GM12878 (cell line): ENCODE measurements around the gene CYYR1. TPM values are rescaled to one million over a fixed set of nuclear protein-coding genes. Genes with fewer than 3 reads are reported as not detected.

Source experiments
- ATAC-seq: fragments of 200-7000 bp; cut with Tn5 transposase; 3 replicates; pipeline ENCODE4 v1.9.1; 2020; ENCODE audit warnings: mild to moderate bottlenecking, moderate library complexity
- BruUV-seq: library from RNA; stranded (reverse); fragments of 400-500 nt; replicated peaks from 2 replicates; lab custom pipeline; 2021; lab: Mats Ljungman, UMichigan
- CTCF ChIA-PET: fragments of 300-600 bp; sonication (Branson Sonifier 250); formaldehyde crosslinking; extraction: SDS; loops from one replicate; lab custom pipeline; 2021; ENCODE audit warnings: inconsistent platforms; lab: Yijun Ruan, JAX
- POLR2A ChIA-PET: fragments of 350-600 bp; formaldehyde crosslinking; extraction: SDS; loops from one replicate; lab custom pipeline; 2021; ENCODE audit warnings: inconsistent platforms; lab: Charles Lee
- RAD21 ChIA-PET: fragments of 300-600 bp; sonication (Branson Sonifier 250); formaldehyde crosslinking; loops from one replicate; lab custom pipeline; 2023; ENCODE audit warnings: antibody characterized with exemption; ENCODE audit not compliant: unreplicated experiment; lab: Charles Lee
- SMC1A ChIA-PET: fragments of 300-600 bp; sonication (Branson Sonifier 250); formaldehyde crosslinking; loops from one replicate; lab custom pipeline; 2023; ENCODE audit not compliant: unreplicated experiment, uncharacterized antibody; lab: Charles Lee
- DNase-seq: peaks from one replicate; pipeline ENCODE4 v3.0.0-alpha.2; 2011; ENCODE audit warnings: low read depth, low spot score
- FAIRE-seq: peaks from 3 replicates; lab custom pipeline; 2011; peaks lifted over from hg19 to GRCh38; lab: Jason Lieb, UNC
- H2AFZ ChIP-seq: 2 replicates; pipeline ENCODE4 v1.6.0; 2011; ENCODE audit warnings: low read depth, low read length, control low read depth; ENCODE audit not compliant: control insufficient read depth
- H3K27ac ChIP-seq: 2 replicates; pipeline ENCODE4 v1.5.1; 2011; ENCODE audit warnings: control low read depth; ENCODE audit not compliant: control insufficient read depth, insufficient read depth
- H3K27me3 ChIP-seq, 2 experiments: replicated peaks in 1 of 2; 2 replicates each; pipeline versions ENCODE4 v1.6.0 to v1.6.1; 2011; ENCODE audit warnings: low read length in 1 of 2; ENCODE audit not compliant: control insufficient read depth in 2 of 2, insufficient read depth in 2 of 2
- H3K36me3 ChIP-seq, 2 experiments: 2 replicates each; pipeline ENCODE4 v1.5.1; 2011; ENCODE audit warnings: low read length in 1 of 2; ENCODE audit not compliant: control insufficient read depth in 2 of 2, insufficient read depth in 2 of 2
- H3K4me1 ChIP-seq: 2 replicates; pipeline ENCODE4 v1.6.1; 2011; ENCODE audit warnings: mild to moderate bottlenecking, low read length, moderate library complexity, mixed read lengths; ENCODE audit not compliant: control insufficient read depth, insufficient read depth
- H3K4me2 ChIP-seq: 2 replicates; pipeline ENCODE4 v1.6.0; 2011; ENCODE audit warnings: control low read depth; ENCODE audit not compliant: control insufficient read depth, insufficient read depth
- H3K4me3 ChIP-seq: fragments of 200-600 bp; sonication (generic); 2 replicates; pipeline ENCODE4 v1.5.1; 2016
- H3K79me2 ChIP-seq: 2 replicates; pipeline ENCODE4 v1.6.0; 2011; ENCODE audit warnings: low read length; ENCODE audit not compliant: control insufficient read depth, insufficient read depth
- H3K9ac ChIP-seq: 2 replicates; pipeline ENCODE4 v1.8.0; 2011; ENCODE audit warnings: low read length, control low read depth, mixed read lengths; ENCODE audit not compliant: control insufficient read depth, insufficient read depth
- H3K9me3 ChIP-seq: replicated peaks from 3 replicates; pipeline ENCODE4 v1.5.1; 2011; ENCODE audit warnings: mild to moderate bottlenecking, low read length; ENCODE audit not compliant: control insufficient read depth, insufficient read depth
- H4K20me1 ChIP-seq: 2 replicates; pipeline ENCODE4 v1.6.0; 2011; ENCODE audit not compliant: control insufficient read depth, insufficient read depth
- BRCA1 ChIP-seq: IDR thresholded peaks from 2 replicates; pipeline ENCODE4 v1.6.1; 2011; ENCODE audit warnings: low read depth, low read length, improper control_type of control experiment
- ELK1 ChIP-seq: IDR thresholded peaks from 2 replicates; pipeline ENCODE4 v1.6.1; 2012; ENCODE audit warnings: low read depth, low read length, improper control_type of control experiment
- EP300 ChIP-seq, 2 experiments: fragments of 150-350 bp in 1 of 2; IDR thresholded peaks; 2 replicates each; pipeline ENCODE4 v1.6.1; 2011 to 2012; ENCODE audit warnings: low read depth in 2 of 2, low read length in 2 of 2, borderline replicate concordance in 1 of 2, improper control_type of control experiment in 1 of 2, inconsistent platforms in 1 of 2; ENCODE audit not compliant: control insufficient read depth in 1 of 2
- FOXK2 ChIP-seq: fragments of 450-650 bp; IDR thresholded peaks from 2 replicates; pipeline ENCODE4 v1.6.1; 2017; ENCODE audit warnings: mild to moderate bottlenecking, moderate library complexity
- HCFC1 ChIP-seq: fragments of 150-350 bp; IDR thresholded peaks from 2 replicates; pipeline ENCODE4 v1.6.1; 2014; ENCODE audit warnings: low read length
- HSF1 ChIP-seq: fragments of 150-350 bp; IDR thresholded peaks from 2 replicates; pipeline ENCODE4 v1.6.1; 2014; ENCODE audit warnings: mild to moderate bottlenecking, low read depth, low read length
- IRF4 ChIP-seq: IDR thresholded peaks from 2 replicates; pipeline ENCODE4 v1.6.1; 2011; ENCODE audit warnings: low read depth, low read length
- MEF2A ChIP-seq: IDR thresholded peaks from 2 replicates; pipeline ENCODE4 v1.6.1; 2011; ENCODE audit warnings: low read depth, mild to moderate bottlenecking, low read length, moderate library complexity; ENCODE audit not compliant: insufficient read depth
- MTA3 ChIP-seq: IDR thresholded peaks from 2 replicates; pipeline ENCODE4 v1.6.1; 2012; ENCODE audit warnings: low read length, inconsistent platforms, borderline replicate concordance
- NFYA ChIP-seq: IDR thresholded peaks from 2 replicates; pipeline ENCODE4 v1.6.1; 2011; ENCODE audit warnings: low read depth, mild to moderate bottlenecking, low read length, improper control_type of control experiment, borderline replicate concordance
- NKRF ChIP-seq: fragments of 450-650 bp; conservative IDR thresholded peaks from 2 replicates; pipeline ENCODE4 v1.6.1; 2017; ENCODE audit warnings: mild to moderate bottlenecking, moderate library complexity
- NR2C1 ChIP-seq: fragments of 450-650 bp; IDR thresholded peaks from 2 replicates; pipeline ENCODE4 v1.6.1; 2017; ENCODE audit warnings: antibody characterized with exemption, mild to moderate bottlenecking, moderate library complexity
- PAX8 ChIP-seq: fragments of 450-650 bp; IDR thresholded peaks from 2 replicates; pipeline ENCODE4 v1.6.1; 2017; ENCODE audit warnings: mild to moderate bottlenecking, moderate library complexity
- POLR2A ChIP-seq: IDR thresholded peaks from 2 replicates; pipeline ENCODE4 v1.6.1; 2011; ENCODE audit warnings: low read depth, mild to moderate bottlenecking, low read length
- RAD51 ChIP-seq: fragments of 450-650 bp; IDR thresholded peaks from 2 replicates; pipeline ENCODE4 v1.6.1; 2016; ENCODE audit warnings: moderate library complexity, mild to moderate bottlenecking, inconsistent platforms
- RBBP5 ChIP-seq: fragments of 200-600 bp; sonication (generic); conservative IDR thresholded peaks from 2 replicates; pipeline ENCODE4 v1.6.1; 2016
- RCOR1 ChIP-seq: conservative IDR thresholded peaks from 2 replicates; pipeline ENCODE4 v1.6.1; 2012; ENCODE audit warnings: low read depth, low read length, improper control_type of control experiment
- SMAD1 ChIP-seq: fragments of 450-650 bp; IDR thresholded peaks from 2 replicates; pipeline ENCODE4 v1.6.1; 2018; ENCODE audit warnings: mild to moderate bottlenecking, low read depth; ENCODE audit not compliant: partially characterized antibody
- SMC3 ChIP-seq: IDR thresholded peaks from 2 replicates; pipeline ENCODE4 v1.6.1; 2011; ENCODE audit warnings: low read length, improper control_type of control experiment, borderline replicate concordance
- SRF ChIP-seq, 2 experiments: IDR thresholded peaks; 2 replicates each; pipeline ENCODE4 v1.6.1; 2011; ENCODE audit warnings: low read depth in 2 of 2, low read length in 2 of 2, mild to moderate bottlenecking in 1 of 2, moderate library complexity in 1 of 2
- TCF7 ChIP-seq: IDR thresholded peaks from 2 replicates; pipeline ENCODE4 v1.6.1; 2014; ENCODE audit warnings: antibody characterized with exemption, borderline replicate concordance
- USF2 ChIP-seq: IDR thresholded peaks from 2 replicates; pipeline ENCODE4 v1.6.1; 2011; ENCODE audit warnings: low read depth, low read length, improper control_type of control experiment, borderline replicate concordance
- WGBS: methylation state at CpG from one replicate; pipeline ENCODE4 v1.1.6; 2016; ENCODE audit warnings: low lambda C conversion rate; ENCODE audit not compliant: insufficient replicate concordance, insufficient coverage; ENCODE audit errors: missing lambda C conversion rate; 5-methylcytosine and 5-hydroxymethylcytosine counted together
- in situ Hi-C: fragments of 300-500 bp; cut with MboI; formaldehyde crosslinking; loops from 9 replicates; pipeline ENCODE4 v1.14.3; 2018; ENCODE audit warnings: mixed read lengths
- intact Hi-C: fragments of 100-400 bp; cut with micrococcal nuclease; formaldehyde crosslinking; loops from one replicate; pipeline ENCODE4 v1.14.2; 2022; ENCODE audit not compliant: unreplicated experiment
- polyA plus RNA-seq, 11 experiments: library from polyadenylated mRNA; depleted of rRNA in 4 of 11; unstranded in 6 of 11; stranded (reverse) in 5 of 11; fragments of >200 nt; fragmentation: Nextera tagmentation in 4 of 11; fragmentation: Illumina TruSeq in 1 of 11; extraction: Ambion mirVana in 4 of 11; extraction: Trizol in 1 of 11; gene quantifications; 1 replicate in 1 of 11; 2 replicates in 10 of 11; pipeline versions ENCODE4 v1.2.1 to v1.2.3, GENCODE V29; 2011 to 2016; ENCODE audit warnings: inconsistent platforms in 2 of 11, missing spikeins in 2 of 11, low read depth in 1 of 11
- total RNA-seq, 4 experiments: library from RNA; depleted of rRNA in 3 of 4; stranded (reverse); fragments of >200 nt in 3 of 4; fragmentation: Illumina TruSeq in 1 of 4; extraction: Trizol in 1 of 4; gene quantifications; 2 replicates each; pipeline versions ENCODE4 v1.2.1 to v1.2.3, GENCODE V29; 2013 to 2021

The CYYR1 gene
- total and polyA plus RNA-seq, 10 of the 15 experiments (the other 5 are each of a cell fraction or from before 2014, with no cell fraction given): 0.11 to 0.13 TPM; not detected in 8

GRCh38 chr21:26457817-26458216, 115.3 kb downstream of the CYYR1 start (continued):
- no peak for TF ChIP-seq USF2
- TF ChIP-seq HSF1: no peak
- TF ChIP-seq NR2C1: no peak
- TF ChIP-seq SRF (IDR thresholded peaks at IDR 0.05; ENCODE audit: low read depth in 2 of 2, low read length in 2 of 2): no peak
- no peak for TF ChIP-seq NFYA
- TF ChIP-seq HCFC1: no peak
- TF ChIP-seq FOXK2: no peak
- no peak for TF ChIP-seq RBBP5
- no peak for TF ChIP-seq IRF4

- H3K27ac ChIP-seq: no peak overlapping the region
- ChIA-PET CTCF (no interaction called here), SMC1A (no interaction called here), POLR2A (no interaction called here), RAD21 (no interaction called here)
- H4K20me1 ChIP-seq: no peaks in the 10 kb centered on the region
- no peak overlapping the region for H3K4me3 ChIP-seq
- WGBS: 28% methylated on average over 5 of the region's 5 CpGs
- no peaks in the 10 kb centered on the region for H3K79me2 ChIP-seq
- H3K9me3 ChIP-seq: no peaks in the 10 kb centered on the region
- no peak overlapping the region for H2AFZ ChIP-seq
- in situ Hi-C loops: no loop called here
- BruUV-seq: no TSS peak
- DNase-seq (no peak), FAIRE-seq (no peak), ATAC-seq (no peak)
- no peak overlapping the region for H3K4me2 ChIP-seq
- no peaks in the 10 kb centered on the region for H3K4me1 ChIP-seq
- no peak overlapping the region for H3K9ac ChIP-seq
- intact Hi-C loops: no loop called here
- H3K27me3 ChIP-seq: no peaks in the 10 kb centered on the region
- H3K36me3 ChIP-seq: no peaks in the 10 kb centered on the region
- TF ChIP-seq TCF7: no peak
- TF ChIP-seq RAD51: no peak
- TF ChIP-seq PAX8: no peak
- TF ChIP-seq RBBP5: no peak
- no peak for TF ChIP-seq MEF2A
- no peak for TF ChIP-seq EP300 (IDR thresholded peaks at IDR 0.05; ENCODE audit: borderline replicate concordance in 1 of 2, control insufficient read depth in 1 of 2, low read depth in 2 of 2, low read length in 2 of 2)
- TF ChIP-seq NKRF: no peak
- TF ChIP-seq BRCA1: no peak
- no peak for TF ChIP-seq SMC3
- TF ChIP-seq POLR2A: no peak
- TF ChIP-seq MTA3: no peak
- no peak for TF ChIP-seq ELK1
- TF ChIP-seq SMAD1: no peak
- TF ChIP-seq RCOR1: no peak
Measured at GRCh38 chr21:26453267-26453666, 119.8 kb downstream of the CYYR1 start.
